Transverse colon (tissue), 4 donors: Measurements from ENCODE around the gene C4BPA.

Source experiments
- CTCF ChIP-seq, 5 experiments: fragments of 200-600 bp in 3 of 5; fragments of 450-650 bp in 2 of 5; sonication (generic) in 3 of 5; IDR thresholded peaks; 1 replicate in 2 of 5; 2 replicates in 3 of 5; pipeline ENCODE4 v1.5.1; 2016 to 2017; ENCODE audit warnings: antibody characterized with exemption in 5 of 5, inconsistent platforms in 3 of 5, mild to moderate bottlenecking in 2 of 5, moderate library complexity in 1 of 5
- POLR2AphosphoS5 ChIP-seq, 3 donors: sonication (generic); formaldehyde crosslinking; IDR thresholded peaks; one replicate each; pipeline ENCODE4 v1.6.1; 2016; ENCODE audit warnings: antibody characterized with exemption in 3 of 3

GRCh38 chr1:207077470-207078377, 26.3 kb upstream of the C4BPA start:
- TF ChIP-seq CTCF (IDR thresholded peaks at IDR 0.05) (peak; percentile 86 to 93 (median 88)), POLR2AphosphoS5 (IDR thresholded peaks at IDR 0.05) (peak in 1 of 3 donors; percentile 48)
